Measurements from ENCODE around the gene IKZF2.

The IKZF2 gene

DNA sequence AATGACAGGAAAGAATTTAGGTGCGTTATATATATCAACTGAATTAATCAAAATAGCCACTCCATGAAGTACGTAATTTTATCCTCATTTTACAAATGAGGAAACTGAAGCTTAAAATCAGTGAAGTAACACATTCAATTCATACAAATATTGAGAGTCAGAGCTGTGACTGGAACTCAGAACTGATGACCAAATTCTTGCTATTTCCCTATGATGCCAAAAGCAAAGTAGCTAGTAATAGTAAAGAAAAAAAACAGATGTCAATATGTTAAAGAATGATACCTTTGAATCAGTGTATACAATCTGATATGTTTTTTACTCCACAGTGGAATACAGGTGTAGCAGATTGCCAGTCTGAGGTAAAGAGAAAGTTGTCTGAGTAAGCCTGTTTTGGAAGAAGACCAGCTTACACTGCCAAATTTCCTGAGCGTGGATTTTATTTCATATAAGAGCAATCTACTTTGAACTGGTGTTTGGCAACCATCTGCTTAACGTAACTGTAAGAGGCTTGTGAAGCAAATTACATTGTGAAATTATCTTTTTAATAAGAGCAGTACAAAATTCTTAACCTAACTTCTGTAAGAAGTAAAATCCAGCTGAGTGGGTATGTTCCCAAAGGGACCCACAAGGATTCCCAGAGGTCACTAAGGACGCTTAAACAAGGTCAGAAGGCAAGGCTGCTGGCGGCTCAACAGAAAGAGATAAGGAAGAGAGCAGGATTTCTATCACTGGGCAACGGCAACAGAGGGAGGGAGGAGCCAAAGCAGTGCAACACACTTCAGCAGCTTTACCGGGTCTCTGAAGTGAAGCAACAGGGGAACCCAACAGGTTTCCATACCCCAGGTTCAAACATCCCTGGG, 85.6 kb downstream of the IKZF2 start:
- Histone ChIP-seq H3K4me3 (ENCODE audit: low read length, poor library complexity, severe bottlenecking) (no peak overlapping the region), H3K27me3 (ENCODE audit: insufficient read depth, low read length, poor library complexity, severe bottlenecking) (no peaks in the 10 kb centered on the region), H4K20me1 (ENCODE audit: insufficient read depth, low read length, poor library complexity, severe bottlenecking) (peaks cover 100% of the 10 kb centered on the region), H3K79me2 (ENCODE audit: insufficient read depth, low read length) (peaks cover 100% of the 10 kb centered on the region), H3K36me3 (ENCODE audit: insufficient read depth, low read length) (peaks cover 70% of the 10 kb centered on the region), H3F3A (ENCODE audit: low read depth) (no peaks in the 10 kb centered on the region; the same call in 1 of the 2 replicates), H3K9me2 (replicated peaks; ENCODE audit: low read depth, low read length) (no peaks in the 10 kb centered on the region), H3K4me2 (ENCODE audit: low read depth, low read length, poor library complexity, severe bottlenecking) (peak overlapping the region; percentile 57), H3K9me3 (ENCODE audit: insufficient read depth, low read depth, low read length) (no peaks in the 10 kb centered on the region), H2AFZ (ENCODE audit: low read length) (no peak overlapping the region), H3K9ac (ENCODE audit: low read depth, low read length, poor library complexity, severe bottlenecking) (peak overlapping the region; percentile 17), H3K4me1 (ENCODE audit: insufficient read depth, low read length, poor library complexity, severe bottlenecking) (peaks cover 91% of the 10 kb centered on the region)
- TF ChIP-seq, protein P1, sequence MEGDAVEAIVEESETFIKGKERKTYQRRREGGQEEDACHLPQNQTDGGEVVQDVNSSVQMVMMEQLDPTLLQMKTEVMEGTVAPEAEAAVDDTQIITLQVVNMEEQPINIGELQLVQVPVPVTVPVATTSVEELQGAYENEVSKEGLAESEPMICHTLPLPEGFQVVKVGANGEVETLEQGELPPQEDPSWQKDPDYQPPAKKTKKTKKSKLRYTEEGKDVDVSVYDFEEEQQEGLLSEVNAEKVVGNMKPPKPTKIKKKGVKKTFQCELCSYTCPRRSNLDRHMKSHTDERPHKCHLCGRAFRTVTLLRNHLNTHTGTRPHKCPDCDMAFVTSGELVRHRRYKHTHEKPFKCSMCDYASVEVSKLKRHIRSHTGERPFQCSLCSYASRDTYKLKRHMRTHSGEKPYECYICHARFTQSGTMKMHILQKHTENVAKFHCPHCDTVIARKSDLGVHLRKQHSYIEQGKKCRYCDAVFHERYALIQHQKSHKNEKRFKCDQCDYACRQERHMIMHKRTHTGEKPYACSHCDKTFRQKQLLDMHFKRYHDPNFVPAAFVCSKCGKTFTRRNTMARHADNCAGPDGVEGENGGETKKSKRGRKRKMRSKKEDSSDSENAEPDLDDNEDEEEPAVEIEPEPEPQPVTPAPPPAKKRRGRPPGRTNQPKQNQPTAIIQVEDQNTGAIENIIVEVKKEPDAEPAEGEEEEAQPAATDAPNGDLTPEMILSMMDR (conservative IDR thresholded peaks at IDR 0.05; ENCODE audit: low read length): no peak
- no peak for TF ChIP-seq EZH2phosphoT487 (IDR thresholded peaks at IDR 0.05; ENCODE audit: borderline replicate concordance)

GRCh38 chr2:213064099-213064498, 87.3 kb downstream of the IKZF2 start:
- peak overlapping the region; percentile 19 for H3K4me3 ChIP-seq (ENCODE audit: low read length, poor library complexity, severe bottlenecking)
- no peak overlapping the region for H2AFZ ChIP-seq (ENCODE audit: low read length)
- H3F3A ChIP-seq (ENCODE audit: low read depth): no peaks in the 10 kb centered on the region; the same call in 1 of the 2 replicates
- H3K9me2 ChIP-seq (replicated peaks; ENCODE audit: low read depth, low read length): no peaks in the 10 kb centered on the region
- no peaks in the 10 kb centered on the region for H3K27me3 ChIP-seq (ENCODE audit: insufficient read depth, low read length, poor library complexity, severe bottlenecking)
- H3K9ac ChIP-seq (ENCODE audit: low read depth, low read length, poor library complexity, severe bottlenecking): no peak overlapping the region
- no peaks in the 10 kb centered on the region for H3K9me3 ChIP-seq (ENCODE audit: insufficient read depth, low read depth, low read length)
- H4K20me1 ChIP-seq (ENCODE audit: insufficient read depth, low read length, poor library complexity, severe bottlenecking): peaks cover 100% of the 10 kb centered on the region
- peaks cover 75% of the 10 kb centered on the region for H3K36me3 ChIP-seq (ENCODE audit: insufficient read depth, low read length)
- peaks cover 83% of the 10 kb centered on the region for H3K4me1 ChIP-seq (ENCODE audit: insufficient read depth, low read length, poor library complexity, severe bottlenecking)
- H3K79me2 ChIP-seq (ENCODE audit: insufficient read depth, low read length): peaks cover 100% of the 10 kb centered on the region
- TF ChIP-seq, protein P1 (conservative IDR thresholded peaks at IDR 0.05; ENCODE audit: low read length): no peak
- no peak for TF ChIP-seq EZH2phosphoT487 (IDR thresholded peaks at IDR 0.05; ENCODE audit: borderline replicate concordance)
- H3K4me2 ChIP-seq (ENCODE audit: low read depth, low read length, poor library complexity, severe bottlenecking): peak overlapping the region; percentile 57

DNA sequence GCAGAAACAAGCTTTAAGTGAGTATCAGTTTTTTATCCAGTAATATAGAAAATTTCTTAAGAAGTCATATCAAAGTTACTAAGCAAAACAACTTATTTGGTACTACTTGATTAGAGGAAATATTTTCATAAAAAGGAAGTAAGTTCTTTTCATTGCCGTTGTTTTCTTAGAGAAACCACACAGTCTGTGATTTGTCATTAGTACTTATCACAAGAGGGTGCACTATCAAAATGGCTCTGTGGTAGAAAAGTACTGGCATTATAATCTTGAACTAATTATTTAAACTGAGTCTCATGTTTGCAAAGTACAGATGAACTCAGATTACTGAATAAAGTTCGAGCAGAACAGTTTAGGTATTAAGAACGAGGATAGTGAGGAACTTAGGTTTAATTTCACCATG, 93.4 kb downstream of the IKZF2 start:
- Histone ChIP-seq H3F3A (ENCODE audit: low read depth) (0 out of 2 replicates have a peak, but pooled peaks cover 6% of the 10 kb centered on the region), H4K20me1 (ENCODE audit: insufficient read depth, low read length, poor library complexity, severe bottlenecking) (peaks cover 100% of the 10 kb centered on the region), H3K4me2 (ENCODE audit: low read depth, low read length, poor library complexity, severe bottlenecking) (no peak overlapping the region), H3K36me3 (ENCODE audit: insufficient read depth, low read length) (peaks cover 75% of the 10 kb centered on the region), H3K9me3 (ENCODE audit: insufficient read depth, low read depth, low read length) (no peaks in the 10 kb centered on the region), H3K4me3 (ENCODE audit: low read length, poor library complexity, severe bottlenecking) (no peak overlapping the region), H2AFZ (ENCODE audit: low read length) (no peak overlapping the region), H3K9ac (ENCODE audit: low read depth, low read length, poor library complexity, severe bottlenecking) (no peak overlapping the region), H3K79me2 (ENCODE audit: insufficient read depth, low read length) (peaks cover 99% of the 10 kb centered on the region), H3K27me3 (ENCODE audit: insufficient read depth, low read length, poor library complexity, severe bottlenecking) (no peaks in the 10 kb centered on the region), H3K9me2 (replicated peaks; ENCODE audit: low read depth, low read length) (no peaks in the 10 kb centered on the region), H3K4me1 (ENCODE audit: insufficient read depth, low read length, poor library complexity, severe bottlenecking) (peaks cover 41% of the 10 kb centered on the region)
- TF ChIP-seq EZH2phosphoT487 (IDR thresholded peaks at IDR 0.05; ENCODE audit: borderline replicate concordance): no peak
- TF ChIP-seq, protein P1 (conservative IDR thresholded peaks at IDR 0.05; ENCODE audit: low read length): no peak
